Measurements from ENCODE around the gene TBRG1.

- TF ChIP-seq CTCF (IDR thresholded peaks at IDR 0.05): no peak
- TF ChIP-seq EZH2phosphoT487 (IDR thresholded peaks at IDR 0.05): no peak
Observed at GRCh38 chr11:124635932-124636331, 13.3 kb downstream of the TBRG1 start.

All from neural progenitor cell (in vitro differentiated cells).